Osteoblast (primary cell): ENCODE data around the gene SLC38A6. TPM values are rescaled to one million over a fixed set of nuclear protein-coding genes. Genes with fewer than 3 reads are reported as not detected.
"Not testable (repeated sequence)": the region's sequence is repeated elsewhere in the genome, so short reads cannot be mapped to it uniquely, and the experiment has no call there.

Source experiments
- DNase-seq: peaks from one replicate; pipeline ENCODE4 v3.0.0; 2011; ENCODE audit warnings: low spot score, mixed read lengths; ENCODE audit not compliant: insufficient read length; ENCODE audit errors: missing footprints
- H2AFZ ChIP-seq: 2 replicates; pipeline ENCODE4 v1.6.0; 2011; ENCODE audit warnings: mild to moderate bottlenecking, low read length
- H3K27ac ChIP-seq: 2 replicates; pipeline ENCODE4 v1.5.1; 2011; ENCODE audit warnings: mild to moderate bottlenecking, low read depth, low read length, moderate library complexity
- H3K27me3 ChIP-seq: 2 replicates; pipeline ENCODE4 v1.6.0; 2012; ENCODE audit warnings: mild to moderate bottlenecking, control low read depth, inconsistent platforms, low read length, moderate library complexity; ENCODE audit not compliant: insufficient read depth
- H3K36me3 ChIP-seq: 2 replicates; pipeline ENCODE4 v1.5.1; 2011; ENCODE audit warnings: mild to moderate bottlenecking, low read length, control low read depth, moderate library complexity; ENCODE audit not compliant: insufficient read depth
- H3K4me1 ChIP-seq: 2 replicates; pipeline ENCODE4 v1.5.1; 2011; ENCODE audit warnings: mild to moderate bottlenecking, low read length, control low read depth, moderate library complexity; ENCODE audit not compliant: insufficient read depth
- H3K4me2 ChIP-seq: 2 replicates; pipeline ENCODE4 v1.6.0; 2011; ENCODE audit warnings: mild to moderate bottlenecking, low read length; ENCODE audit not compliant: insufficient read depth
- H3K4me3 ChIP-seq: fragments of 200-600 bp; sonication (generic); 3 replicates; pipeline ENCODE4 v1.5.1; 2012; ENCODE audit warnings: mild to moderate bottlenecking, low read length, inconsistent platforms; ENCODE audit not compliant: insufficient read depth
- H3K79me2 ChIP-seq: 2 replicates; pipeline ENCODE4 v1.6.0; 2012; ENCODE audit warnings: mild to moderate bottlenecking, low read length, control low read depth, inconsistent platforms; ENCODE audit not compliant: insufficient read depth
- H3K9me3 ChIP-seq: 2 replicates; pipeline ENCODE4 v1.5.1; 2011; ENCODE audit warnings: low read depth, low read length, control low read depth
- H4K20me1 ChIP-seq: 2 replicates; pipeline ENCODE4 v1.6.0; 2012; ENCODE audit warnings: mild to moderate bottlenecking, low read length, control low read depth; ENCODE audit not compliant: insufficient read depth
- CTCF ChIP-seq: IDR thresholded peaks from 2 replicates; pipeline ENCODE4 v1.5.1; 2011; ENCODE audit warnings: mild to moderate bottlenecking, low read depth, low read length, moderate library complexity; ENCODE audit errors: extremely low read depth
- total RNA-seq: library from RNA; depleted of rRNA; stranded (reverse); fragments of >200 nt; gene quantifications from 2 replicates; pipeline ENCODE4 v1.2.3, GENCODE V29; 2012

SLC38A6 gene
- total RNA-seq, 1 donor, result 112 TPM

- Histone ChIP-seq H3K79me2 (no peaks in the 10 kb centered on the region), H3K4me2 (no peak overlapping the region), H3K4me3 (no peak overlapping the region), H3K27me3 (no peaks in the 10 kb centered on the region), H3K27ac (no peak overlapping the region), H4K20me1 (no peaks in the 10 kb centered on the region), H3K9me3 (no peaks in the 10 kb centered on the region), H3K4me1 (no peaks in the 10 kb centered on the region), H3K36me3 (no peaks in the 10 kb centered on the region), H2AFZ (no peak overlapping the region)
- no peak for DNase-seq
- TF ChIP-seq CTCF, result no peak
Observed at GRCh38 chr14:61064856-61065255, 83.8 kb downstream of the SLC38A6 start.

GRCh38 chr14:61065656-61066055, 84.6 kb downstream of the SLC38A6 start:
- no peak overlapping the region for H2AFZ ChIP-seq
- TF ChIP-seq CTCF, result no peak
- H4K20me1 ChIP-seq, result no peaks in the 10 kb centered on the region
- H3K27me3 ChIP-seq, result no peaks in the 10 kb centered on the region
- no peaks in the 10 kb centered on the region for H3K4me1 ChIP-seq
- no peak overlapping the region for H3K4me2 ChIP-seq
- H3K36me3 ChIP-seq, result no peaks in the 10 kb centered on the region
- H3K4me3 ChIP-seq, result no peak overlapping the region
- no peak for DNase-seq
- no peak overlapping the region for H3K27ac ChIP-seq
- H3K79me2 ChIP-seq, result no peaks in the 10 kb centered on the region
- no peaks in the 10 kb centered on the region for H3K9me3 ChIP-seq

- not testable (repeated sequence) for DNase-seq, H3K27me3 ChIP-seq, H3K4me2 ChIP-seq, H3K4me3 ChIP-seq, H4K20me1 ChIP-seq, H3K9me3 ChIP-seq, H3K36me3 ChIP-seq, H3K79me2 ChIP-seq, H3K27ac ChIP-seq, H2AFZ ChIP-seq, H3K4me1 ChIP-seq
Observed at GRCh38 chr14:61072442-61072841, 91.4 kb downstream of the SLC38A6 start.

GRCh38 chr14:61074852-61075251, 93.8 kb downstream of the SLC38A6 start:
- Histone ChIP-seq H3K4me1 (no peaks in the 10 kb centered on the region), H3K27ac (no peak overlapping the region), H3K36me3 (no peaks in the 10 kb centered on the region), H3K79me2 (no peaks in the 10 kb centered on the region), H3K4me2 (no peak overlapping the region), H4K20me1 (no peaks in the 10 kb centered on the region), H3K4me3 (no peak overlapping the region), H2AFZ (no peak overlapping the region), H3K27me3 (no peaks in the 10 kb centered on the region), H3K9me3 (no peaks in the 10 kb centered on the region)
- no peak for TF ChIP-seq CTCF
- no peak for DNase-seq
